B cell (primary cell): ENCODE measurements around the gene AHCTF1.

Experiments used
- EZH2 ChIP-seq: IDR thresholded peaks from 2 replicates; pipeline ENCODE4 v1.6.1; 2012; ENCODE audit warnings: borderline replicate concordance, low read depth, mild to moderate bottlenecking, moderate library complexity, low read length; ENCODE audit not compliant: insufficient read depth, poor library complexity, severe bottlenecking
- TF ChIP-seq, protein P1 (sequence below): fragments of 200-600 bp; IDR thresholded peaks from one replicate; pipeline ENCODE4 v1.8.0; 2022; ENCODE audit warnings: antibody characterized with exemption, mild to moderate bottlenecking

DNA sequence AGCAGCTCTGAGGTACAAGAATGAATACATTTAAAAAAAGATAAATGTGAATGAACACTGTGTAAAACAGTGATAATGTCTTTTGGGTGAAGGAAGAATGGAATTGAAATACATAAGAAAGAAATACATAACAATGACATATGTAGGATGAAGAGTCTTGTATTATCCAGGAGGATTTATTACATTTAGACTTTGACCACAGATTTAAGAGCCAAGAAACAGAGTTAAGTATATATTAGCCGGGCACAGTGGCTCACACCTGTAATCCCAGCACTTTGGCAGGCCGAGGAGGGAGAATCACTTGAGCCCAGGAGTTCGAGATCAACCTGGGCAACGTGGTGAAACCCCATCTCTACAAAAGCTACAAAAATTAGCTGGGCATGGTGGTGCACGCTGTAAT lies 127.9 kb downstream of the AHCTF1 start:
- TF ChIP-seq, protein P1, sequence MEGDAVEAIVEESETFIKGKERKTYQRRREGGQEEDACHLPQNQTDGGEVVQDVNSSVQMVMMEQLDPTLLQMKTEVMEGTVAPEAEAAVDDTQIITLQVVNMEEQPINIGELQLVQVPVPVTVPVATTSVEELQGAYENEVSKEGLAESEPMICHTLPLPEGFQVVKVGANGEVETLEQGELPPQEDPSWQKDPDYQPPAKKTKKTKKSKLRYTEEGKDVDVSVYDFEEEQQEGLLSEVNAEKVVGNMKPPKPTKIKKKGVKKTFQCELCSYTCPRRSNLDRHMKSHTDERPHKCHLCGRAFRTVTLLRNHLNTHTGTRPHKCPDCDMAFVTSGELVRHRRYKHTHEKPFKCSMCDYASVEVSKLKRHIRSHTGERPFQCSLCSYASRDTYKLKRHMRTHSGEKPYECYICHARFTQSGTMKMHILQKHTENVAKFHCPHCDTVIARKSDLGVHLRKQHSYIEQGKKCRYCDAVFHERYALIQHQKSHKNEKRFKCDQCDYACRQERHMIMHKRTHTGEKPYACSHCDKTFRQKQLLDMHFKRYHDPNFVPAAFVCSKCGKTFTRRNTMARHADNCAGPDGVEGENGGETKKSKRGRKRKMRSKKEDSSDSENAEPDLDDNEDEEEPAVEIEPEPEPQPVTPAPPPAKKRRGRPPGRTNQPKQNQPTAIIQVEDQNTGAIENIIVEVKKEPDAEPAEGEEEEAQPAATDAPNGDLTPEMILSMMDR, result no peak
- no peak for TF ChIP-seq EZH2
